Skeletal muscle tissue (tissue), 4 donors: ENCODE data around the gene OCA2. TPM values are rescaled to one million over a fixed set of nuclear protein-coding genes. Genes with fewer than 3 reads are reported as not detected.

Experiments
- H3K27ac ChIP-seq: one replicate; pipeline ENCODE4 v1.7.0; 2013; ENCODE audit warnings: mild to moderate bottlenecking, low read depth, low read length, inconsistent platforms
- H3K27me3 ChIP-seq, 3 donors: one replicate each; pipeline ENCODE4 v1.7.0; 2013; ENCODE audit warnings: low read length in 3 of 3; ENCODE audit not compliant: control insufficient read depth in 3 of 3, insufficient read depth in 3 of 3
- H3K36me3 ChIP-seq, 3 donors: one replicate each; pipeline ENCODE4 v1.7.0; 2013; ENCODE audit warnings: low read length in 3 of 3; ENCODE audit not compliant: control insufficient read depth in 3 of 3, insufficient read depth in 3 of 3
- H3K4me1 ChIP-seq, 3 donors: one replicate each; pipeline ENCODE4 v1.7.0; 2013; ENCODE audit warnings: low read length in 3 of 3, mild to moderate bottlenecking in 3 of 3; ENCODE audit not compliant: control insufficient read depth in 3 of 3, insufficient read depth in 3 of 3
- H3K4me3 ChIP-seq, 3 donors: one replicate each; pipeline ENCODE4 v1.7.0; 2013; ENCODE audit warnings: low read length in 3 of 3
- H3K9ac ChIP-seq, 3 donors: one replicate each; pipeline ENCODE4 v1.7.0; 2013; ENCODE audit warnings: low read length in 3 of 3, mild to moderate bottlenecking in 3 of 3, moderate library complexity in 2 of 3, low read depth in 1 of 3
- H3K9me3 ChIP-seq, 3 donors: one replicate each; pipeline ENCODE4 v1.7.0; 2013; ENCODE audit warnings: low read length in 3 of 3; ENCODE audit not compliant: control insufficient read depth in 3 of 3
- total RNA-seq: library from RNA; depleted of rRNA; stranded (reverse); fragments of >200 nt; gene quantifications from one replicate; pipeline ENCODE4 v1.2.3, GENCODE V29; 2014
- donor health status: Osteomylitis.

The OCA2 gene
- total RNA-seq, 1 donor from 2014 or later: 5.7 TPM

DNA sequence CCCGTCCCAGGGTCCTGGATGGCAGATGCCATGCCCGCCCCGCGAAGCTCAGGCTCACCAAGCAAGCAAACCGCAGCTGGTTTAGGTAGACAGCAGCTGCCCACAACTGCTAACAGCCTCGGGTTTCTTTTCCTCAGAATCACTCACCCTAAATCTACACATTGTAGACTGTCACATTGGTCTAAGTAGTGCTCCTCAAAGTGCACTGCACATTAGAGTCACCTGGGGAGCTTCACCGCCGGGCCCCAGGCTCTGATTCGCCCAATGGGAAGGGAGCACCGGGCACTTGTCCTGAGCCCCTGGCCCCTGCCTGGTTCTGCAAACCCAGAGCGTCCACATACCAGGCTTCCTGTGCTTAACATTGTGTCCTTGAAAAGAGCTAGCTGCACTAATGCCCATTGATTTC, 752 bp downstream of the OCA2 start:
- H3K36me3 ChIP-seq: no peaks in the 10 kb centered on the region
- no peaks in the 10 kb centered on the region for H3K9me3 ChIP-seq
- peaks cover 18 to 34% (median 34%) of the 10 kb centered on the region in 3 donors for H3K4me1 ChIP-seq
- H3K4me3 ChIP-seq: no peak overlapping the region
- no peak overlapping the region for H3K27ac ChIP-seq
- no peak overlapping the region for H3K9ac ChIP-seq
- peaks cover 56 to 66% (median 62%) of the 10 kb centered on the region in 3 donors for H3K27me3 ChIP-seq

DNA sequence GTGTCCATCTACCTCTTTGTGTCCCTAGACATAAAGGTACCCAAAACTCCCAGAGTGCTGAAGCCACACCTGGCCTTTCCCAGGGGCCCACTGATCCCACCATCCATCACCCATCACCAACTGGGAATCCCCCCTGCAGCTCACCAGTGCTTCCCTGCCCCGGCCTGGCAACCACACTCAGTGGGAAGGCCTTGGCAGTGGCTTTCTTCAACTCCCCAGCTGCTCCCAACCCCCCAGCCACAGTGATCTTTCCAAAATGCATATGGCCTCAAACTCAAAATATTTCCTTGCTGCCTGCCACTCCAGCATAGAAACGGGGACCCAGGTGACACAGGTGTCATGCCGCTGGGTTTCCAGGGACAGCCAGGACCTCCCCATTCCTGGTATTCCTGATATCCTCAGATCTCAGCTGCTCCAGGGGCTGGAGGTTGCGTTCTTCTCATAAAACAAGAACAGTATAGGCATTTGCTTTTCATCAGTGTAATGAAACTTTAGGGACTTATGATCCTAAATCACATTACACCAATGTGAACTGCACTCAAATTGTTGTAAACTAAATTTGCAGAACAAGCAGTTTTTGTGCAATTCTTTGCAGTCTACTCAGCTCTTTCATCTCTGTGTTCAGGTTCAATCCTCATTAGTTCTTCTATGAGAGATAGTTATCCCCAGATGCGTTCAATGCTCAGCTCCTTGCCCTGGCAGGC, 1.3 kb downstream of the OCA2 start:
- Histone ChIP-seq H3K27ac (no peak overlapping the region), H3K36me3 (no peaks in the 10 kb centered on the region), H3K4me1 (peaks cover 18 to 34% (median 34%) of the 10 kb centered on the region in 3 donors), H3K4me3 (peak overlapping the region in 1 of 3 donors; percentile 79), H3K27me3 (peaks cover 56 to 71% (median 66%) of the 10 kb centered on the region in 3 donors), H3K9ac (no peak overlapping the region), H3K9me3 (no peaks in the 10 kb centered on the region)

DNA sequence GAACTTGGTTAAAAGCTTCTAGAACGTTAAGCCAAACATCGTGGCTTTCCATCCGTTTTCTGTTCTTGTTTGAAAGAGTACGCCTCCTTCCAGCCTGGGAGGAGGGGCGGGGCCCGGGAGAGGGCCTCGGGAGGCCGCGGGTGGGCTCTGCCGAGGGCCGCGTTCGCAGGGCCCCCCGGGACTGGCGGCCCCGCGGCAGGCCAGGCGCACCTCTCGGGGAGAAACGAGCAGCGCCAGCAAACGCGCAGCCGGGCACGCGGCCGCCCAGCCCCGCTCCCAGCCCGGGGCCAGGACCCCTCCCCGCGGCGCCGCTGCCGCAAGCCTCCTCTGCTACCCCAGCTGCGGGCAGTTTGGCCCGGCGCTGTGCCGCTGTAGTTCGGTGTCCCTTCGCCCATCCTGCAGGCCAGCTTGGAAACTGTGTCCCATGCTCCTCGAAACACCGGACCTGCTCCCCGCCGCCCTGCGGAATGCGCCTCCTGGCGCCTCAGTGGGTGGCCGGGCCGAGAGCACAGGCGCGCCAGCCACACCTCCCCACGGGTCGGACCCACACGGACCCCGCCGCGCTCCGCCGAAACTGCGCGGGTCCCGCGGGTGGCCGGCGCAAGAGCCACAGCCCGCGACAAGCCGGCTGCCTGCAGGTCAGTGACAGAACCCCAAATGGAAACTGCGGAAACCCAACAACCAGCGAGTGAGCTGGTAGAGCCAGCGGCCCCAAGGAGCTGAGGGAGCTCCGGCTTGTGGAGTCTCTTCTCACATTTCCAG, 2.3 kb downstream of the OCA2 start:
- Histone ChIP-seq H3K27me3 (peaks cover 58 to 71% (median 66%) of the 10 kb centered on the region in 3 donors), H3K9ac (peak overlapping the region in 2 of 3 donors; percentile 53 to 84), H3K9me3 (no peaks in the 10 kb centered on the region), H3K27ac (no peak overlapping the region), H3K4me1 (peaks cover 18 to 34% (median 34%) of the 10 kb centered on the region in 3 donors), H3K36me3 (no peaks in the 10 kb centered on the region), H3K4me3 (peak overlapping the region; percentile 72 to 84 (median 79))

DNA sequence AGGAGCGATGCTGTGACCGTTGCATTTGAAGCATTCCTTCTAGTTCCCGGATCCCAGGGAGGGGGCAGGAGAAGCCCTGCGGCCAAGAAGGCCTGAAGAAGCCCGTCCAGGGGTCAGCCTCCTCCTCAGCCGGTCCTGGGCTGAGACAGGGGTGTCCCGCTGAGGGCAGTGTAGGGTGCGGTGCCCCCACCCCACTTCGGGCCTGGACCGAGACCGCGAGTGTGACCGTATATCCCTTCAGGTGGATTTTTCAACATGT, 2.8 kb downstream of the OCA2 start:
- Histone ChIP-seq H3K4me3 (peak overlapping the region; percentile 72 to 84 (median 79)), H3K9ac (peak overlapping the region in 2 of 3 donors; percentile 53 to 84), H3K27ac (no peak overlapping the region), H3K36me3 (no peaks in the 10 kb centered on the region), H3K27me3 (peaks cover 56 to 70% (median 61%) of the 10 kb centered on the region in 3 donors), H3K9me3 (no peaks in the 10 kb centered on the region), H3K4me1 (peaks cover 18 to 34% (median 34%) of the 10 kb centered on the region in 3 donors)

DNA sequence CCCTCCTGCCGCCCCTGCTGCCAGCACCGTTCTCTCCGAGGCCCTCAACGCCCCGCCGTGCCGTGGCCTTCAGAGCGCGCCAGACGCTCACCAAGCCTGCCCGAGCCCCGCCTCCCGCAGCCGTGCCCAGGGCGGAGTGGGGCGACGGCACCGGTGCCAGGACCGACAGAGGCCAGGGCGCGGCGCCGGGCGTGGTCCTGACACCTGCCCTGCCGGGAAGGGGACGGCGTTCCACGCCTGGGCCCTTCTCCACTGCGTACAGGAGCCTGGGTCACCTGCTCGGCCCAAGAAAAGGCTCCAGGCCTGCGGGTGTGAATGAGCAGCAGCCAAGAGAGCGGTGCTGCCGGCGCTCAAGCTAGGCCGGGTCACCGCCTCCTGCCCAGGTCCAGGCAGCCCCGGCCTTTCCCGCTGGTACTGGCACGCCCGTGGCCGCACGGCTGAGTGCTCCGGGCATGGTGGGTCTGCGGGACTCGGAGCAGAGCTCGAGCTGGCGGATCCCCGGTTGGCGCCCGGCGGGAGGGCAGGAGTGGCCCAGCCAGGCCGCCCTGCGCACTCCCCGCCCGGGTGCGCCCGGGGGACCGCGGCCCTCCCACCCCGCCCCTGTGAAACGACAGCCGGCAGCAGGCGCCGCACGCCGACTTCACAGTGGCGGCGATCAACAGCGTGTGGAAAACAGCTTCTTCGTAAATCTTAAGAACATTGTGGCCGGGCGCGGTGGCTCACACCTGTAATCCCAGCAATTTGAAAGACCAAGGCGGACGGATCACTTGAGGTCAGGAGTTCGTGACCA, 4.2 kb downstream of the OCA2 start:
- Histone ChIP-seq H3K27me3 (peaks cover 44 to 57% (median 47%) of the 10 kb centered on the region in 3 donors), H3K4me3 (peak overlapping the region in 2 of 3 donors; percentile 79 to 84), H3K4me1 (peaks cover 18 to 34% (median 34%) of the 10 kb centered on the region in 3 donors), H3K27ac (peak overlapping the region; percentile 71), H3K9ac (peak overlapping the region; percentile 72 to 84 (median 82)), H3K36me3 (no peaks in the 10 kb centered on the region), H3K9me3 (no peaks in the 10 kb centered on the region)

DNA sequence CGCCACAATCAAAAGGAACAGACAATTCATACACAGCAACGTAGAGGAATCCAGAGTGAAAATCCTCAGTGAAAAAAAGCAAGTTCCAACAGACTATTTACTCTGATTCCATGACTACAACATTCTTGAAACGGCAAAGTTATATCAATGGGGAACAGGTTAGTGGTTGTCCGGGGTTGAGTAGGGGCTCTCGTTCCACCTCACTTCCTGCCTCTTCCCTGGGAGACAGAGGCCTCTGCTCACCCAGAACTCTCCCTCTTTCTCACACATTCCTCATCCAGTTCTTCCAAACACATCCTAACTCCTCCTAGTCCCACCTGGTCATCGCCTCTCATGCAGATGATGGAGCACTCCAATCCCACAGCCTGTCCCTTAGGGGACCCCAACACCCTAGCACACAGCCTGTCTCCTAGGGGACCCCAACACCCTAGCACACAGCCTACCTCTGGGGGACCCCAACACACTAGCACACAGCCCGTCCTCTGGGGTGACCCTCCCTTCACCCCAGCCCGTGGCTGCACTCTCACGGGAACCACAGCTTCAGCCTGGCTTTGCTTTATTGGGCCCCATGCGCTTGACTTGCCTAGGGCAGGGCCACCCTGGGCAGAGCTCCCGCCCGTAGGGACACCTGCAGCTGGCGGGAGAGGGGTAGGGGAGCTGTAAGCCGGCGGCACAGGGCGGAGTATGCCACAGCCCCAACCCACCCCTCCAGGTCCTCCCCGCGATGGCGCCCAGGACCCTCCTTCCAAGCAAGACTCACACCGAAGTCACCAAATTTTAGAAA, 5.2 kb downstream of the OCA2 start:
- Histone ChIP-seq H3K9ac (no peak overlapping the region), H3K4me1 (peaks cover 18 to 29% (median 27%) of the 10 kb centered on the region in 3 donors), H3K27me3 (peaks cover 40 to 50% (median 40%) of the 10 kb centered on the region in 3 donors), H3K9me3 (no peaks in the 10 kb centered on the region), H3K36me3 (no peaks in the 10 kb centered on the region), H3K4me3 (no peak overlapping the region), H3K27ac (peak overlapping the region; percentile 71)

DNA sequence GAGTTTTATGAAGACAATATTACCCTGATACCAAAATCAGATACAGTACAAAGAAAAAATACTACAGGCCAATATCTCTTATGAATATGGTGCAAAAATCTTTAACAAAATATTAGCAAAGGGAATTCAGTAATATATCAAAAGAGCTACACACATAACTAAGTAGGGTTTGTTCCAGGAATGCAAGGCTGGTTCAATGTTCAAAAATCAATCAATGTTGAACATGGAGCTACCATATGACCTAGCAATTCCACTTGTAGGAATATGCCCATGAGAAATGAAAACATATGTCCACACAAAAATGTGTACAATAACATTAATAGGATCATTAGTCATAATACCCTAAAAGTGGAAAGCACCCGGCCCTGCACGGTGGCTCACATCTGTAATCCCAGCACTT, 7.8 kb downstream of the OCA2 start:
- Histone ChIP-seq H3K27me3 (peaks cover 19 to 28% (median 23%) of the 10 kb centered on the region in 3 donors), H3K36me3 (no peaks in the 10 kb centered on the region), H3K9ac (no peak overlapping the region), H3K4me1 (peaks cover 12 to 17% (median 14%) of the 10 kb centered on the region in 3 donors), H3K27ac (no peak overlapping the region), H3K9me3 (no peaks in the 10 kb centered on the region), H3K4me3 (no peak overlapping the region)

DNA sequence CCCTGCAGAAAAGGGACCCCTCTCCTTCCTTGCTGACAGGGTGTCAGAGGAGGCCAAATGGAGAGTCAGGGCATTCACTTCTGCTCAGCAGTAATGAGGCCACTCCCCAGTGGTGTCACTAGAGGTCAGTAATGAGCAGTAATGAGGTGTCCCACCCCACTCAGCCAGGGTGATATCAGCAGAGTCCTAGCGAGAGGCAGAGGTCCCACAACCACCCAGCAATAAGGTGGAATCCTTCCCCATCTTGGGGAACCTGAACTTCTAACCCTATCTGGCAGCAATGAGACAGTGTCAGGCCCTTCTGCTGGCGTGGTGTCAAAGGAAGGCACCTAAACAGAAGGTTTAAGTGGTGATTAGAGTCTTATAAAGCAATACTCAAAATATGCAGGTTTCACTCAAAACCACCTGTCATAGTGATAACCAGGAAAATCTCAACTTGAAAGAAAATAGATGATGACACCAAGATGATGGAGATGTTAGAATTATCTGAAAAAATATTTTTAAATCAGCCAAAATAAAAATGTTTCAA, 12.9 kb downstream of the OCA2 start:
- Histone ChIP-seq H3K36me3 (no peaks in the 10 kb centered on the region), H3K27me3 (peaks cover 0 to 2% (median 0%) of the 10 kb centered on the region in 3 donors), H3K4me1 (peaks cover 0 to 4% (median 0%) of the 10 kb centered on the region in 3 donors), H3K4me3 (no peak overlapping the region), H3K27ac (no peak overlapping the region), H3K9me3 (peaks cover 0 to 3% (median 0%) of the 10 kb centered on the region in 3 donors), H3K9ac (peak overlapping the region in 1 of 3 donors; percentile 10)
